Eye (tissue), 1 donor: Measurements from ENCODE around the gene GMIP.
"Not testable (repeated sequence)": the region's sequence is repeated elsewhere in the genome, so short reads cannot be mapped to it uniquely, and the experiment has no call there.

Source experiments
- DNase-seq: peaks from one replicate; pipeline ENCODE4 v3.0.0-alpha.2; 2015

The GMIP gene

GRCh38 chr19:19602136-19602712 lies 41.2 kb downstream of the GMIP start:
- no peak for DNase-seq

GRCh38 chr19:19600793-19601330 lies 42.6 kb downstream of the GMIP start:
- no peak for DNase-seq

- not testable (repeated sequence) for DNase-seq
These were observed 44.6 kb downstream of the GMIP start for GRCh38 chr19:19598728-19599451.

GRCh38 chr19:19597809-19598306 lies 45.6 kb downstream of the GMIP start:
- DNase-seq, result no peak

GRCh38 chr19:19595171-19595701 lies 48.2 kb downstream of the GMIP start:
- DNase-seq, result no peak

GRCh38 chr19:19594381-19594780 lies 49.1 kb downstream of the GMIP start:
- no peak for DNase-seq

GRCh38 chr19:19592690-19593089 lies 50.8 kb downstream of the GMIP start:
- DNase-seq, result no peak

- peak; percentile 61 for DNase-seq
These were observed 52.2 kb downstream of the GMIP start for GRCh38 chr19:19591133-19591825.

GRCh38 chr19:19588546-19588945 lies 54.9 kb downstream of the GMIP start:
- DNase-seq, result no peak

GRCh38 chr19:19587771-19588170 lies 55.7 kb downstream of the GMIP start:
- no peak for DNase-seq

GRCh38 chr19:19584356-19584755 lies 59.1 kb downstream of the GMIP start:
- no peak for DNase-seq

- peak; percentile 7 for DNase-seq
These were observed 61.0 kb downstream of the GMIP start for GRCh38 chr19:19582471-19582870.

- no peak for DNase-seq
These were observed 62.1 kb downstream of the GMIP start for GRCh38 chr19:19581391-19581790.

GRCh38 chr19:19580418-19580817 lies 63.0 kb downstream of the GMIP start:
- DNase-seq, result no peak

- DNase-seq, result peak; percentile 46
These were observed 63.7 kb downstream of the GMIP start for GRCh38 chr19:19579533-19580361.
